H1 (cell line): ENCODE measurements around the gene ERVFRD-1. TPM values are rescaled to one million over a fixed set of nuclear protein-coding genes. Genes with fewer than 3 reads are reported as not detected.

ENCODE experiments used
- CTCF ChIA-PET: fragments of 300-600 bp; sonication (Branson Sonifier 250); formaldehyde crosslinking; loops from one replicate; lab custom pipeline; 2021; ENCODE audit not compliant: partially characterized antibody; lab: Charles Lee
- POLR2A ChIA-PET: fragments of 300-600 bp; sonication (Branson Sonifier 250); formaldehyde crosslinking; loops from one replicate; lab custom pipeline; 2021; ENCODE audit warnings: inconsistent platforms; ENCODE audit not compliant: partially characterized antibody; lab: Charles Lee
- DNase-seq, 2 experiments: peaks; one replicate each; pipeline versions ENCODE4 v3.0.0 to v3.0.0-alpha.2; 2010 to 2022; ENCODE audit warnings: low spot score in 2 of 2, low read depth in 1 of 2, mixed read lengths in 1 of 2
- FAIRE-seq: peaks from 2 replicates; lab custom pipeline; 2011; peaks lifted over from hg19 to GRCh38; lab: Jason Lieb, UNC
- H2AFZ ChIP-seq: 2 replicates; pipeline ENCODE4 v1.8.1; 2012; ENCODE audit warnings: low read length, inconsistent platforms
- H2AK5ac ChIP-seq: 2 replicates; pipeline ENCODE4 v1.6.1; 2013; ENCODE audit warnings: low read depth, low read length
- H2BK120ac ChIP-seq: replicated peaks from 2 replicates; pipeline ENCODE3; 2013; ENCODE audit warnings: low read depth, low read length, inconsistent platforms
- H2BK12ac ChIP-seq: 2 replicates; pipeline ENCODE4 v1.6.1; 2013; ENCODE audit warnings: low read depth, low read length
- H2BK15ac ChIP-seq: 2 replicates; pipeline ENCODE4 v1.6.1; 2013; ENCODE audit warnings: low read length
- H2BK20ac ChIP-seq: 2 replicates; pipeline ENCODE4 v1.6.1; 2013; ENCODE audit warnings: low read length
- H2BK5ac ChIP-seq: 2 replicates; pipeline ENCODE4 v1.6.1; 2013; ENCODE audit warnings: low read depth, low read length
- H3K14ac ChIP-seq: 2 replicates; pipeline ENCODE4 v1.6.1; 2013; ENCODE audit warnings: inconsistent platforms; ENCODE audit not compliant: insufficient read length
- H3K18ac ChIP-seq: 2 replicates; pipeline ENCODE4 v1.6.1; 2013; ENCODE audit warnings: low read length; ENCODE audit errors: extremely low read depth
- H3K23ac ChIP-seq: 2 replicates; pipeline ENCODE4 v1.6.1; 2013; ENCODE audit warnings: inconsistent platforms; ENCODE audit not compliant: insufficient read length
- H3K23me2 ChIP-seq: 2 replicates; pipeline ENCODE4 v1.6.1; 2013; ENCODE audit warnings: low read depth, low read length
- H3K27ac ChIP-seq: 2 replicates; pipeline ENCODE4 v1.6.1; 2011; ENCODE audit warnings: low read depth, low read length, inconsistent platforms
- H3K27me3 ChIP-seq, 4 experiments: replicated peaks in 1 of 4; 1 replicate in 1 of 4; 2 replicates in 3 of 4; pipeline versions ENCODE4 v1.6.1 to v1.8.1; 2011 to 2013; ENCODE audit warnings: low read length in 3 of 4, mild to moderate bottlenecking in 3 of 4, inconsistent platforms in 2 of 4, mixed read lengths in 2 of 4, moderate library complexity in 1 of 4; ENCODE audit not compliant: control insufficient read depth in 3 of 4, insufficient read depth in 3 of 4; ENCODE audit errors: extremely low read depth in 1 of 4
- H3K36me3 ChIP-seq, 4 experiments: 2 replicates each; pipeline versions ENCODE4 v1.6.1 to v1.8.1; 2011 to 2013; ENCODE audit warnings: mild to moderate bottlenecking in 4 of 4, low read length in 3 of 4, moderate library complexity in 2 of 4, control low read depth in 1 of 4, inconsistent platforms in 1 of 4; ENCODE audit not compliant: insufficient read depth in 4 of 4, control insufficient read depth in 2 of 4
- H3K4ac ChIP-seq: replicated peaks from 2 replicates; pipeline ENCODE3; 2013; ENCODE audit warnings: low read length, low read depth, mixed read lengths, inconsistent platforms; ENCODE audit not compliant: insufficient read length
- H3K4me1 ChIP-seq, 4 experiments: replicated peaks in 1 of 4; 1 replicate in 1 of 4; 2 replicates in 3 of 4; pipeline versions ENCODE4 v1.6.1 to v1.8.1; 2011 to 2013; ENCODE audit warnings: low read length in 3 of 4, inconsistent platforms in 2 of 4, mixed read lengths in 1 of 4; ENCODE audit not compliant: insufficient read depth in 4 of 4, control insufficient read depth in 3 of 4
- H3K4me2 ChIP-seq, 2 experiments: 2 replicates each; pipeline versions ENCODE4 v1.6.1 to v1.8.1; 2011 to 2013; ENCODE audit warnings: low read depth in 2 of 2, low read length in 2 of 2, control low read depth in 1 of 2, inconsistent platforms in 1 of 2, mild to moderate bottlenecking in 1 of 2; ENCODE audit not compliant: insufficient read depth in 1 of 2
- H3K4me3 ChIP-seq, 4 experiments: fragments of 200-600, 300-600 bp in 1 of 4; sonication (generic), shearing (Covaris generic), sonication (Bioruptor Twin) in 1 of 4; 2 replicates each; pipeline versions ENCODE4 v1.5.1 to v1.8.1; 2011 to 2016; ENCODE audit warnings: low read length in 4 of 4, low read depth in 3 of 4, control low read depth in 2 of 4, inconsistent platforms in 2 of 4, mild to moderate bottlenecking in 2 of 4, mixed read lengths in 1 of 4, moderate library complexity in 1 of 4; ENCODE audit not compliant: insufficient read depth in 2 of 4; ENCODE audit errors: extremely low read depth in 1 of 4
- H3K56ac ChIP-seq: replicated peaks from 2 replicates; pipeline ENCODE3; 2013; ENCODE audit warnings: low read depth, mild to moderate bottlenecking, mixed read lengths, low read length, inconsistent platforms; ENCODE audit not compliant: insufficient read length
- H3K79me1 ChIP-seq: 2 replicates; pipeline ENCODE4 v1.6.1; 2013; ENCODE audit warnings: low read depth, low read length, control low read depth
- H3K79me2 ChIP-seq, 2 experiments: 2 replicates each; pipeline versions ENCODE4 v1.6.1 to v1.8.1; 2012 to 2013; ENCODE audit warnings: low read length in 2 of 2, mild to moderate bottlenecking in 2 of 2, inconsistent platforms in 1 of 2; ENCODE audit not compliant: insufficient read depth in 2 of 2, control insufficient read depth in 1 of 2
- H3K9ac ChIP-seq, 4 experiments: replicated peaks in 1 of 4; 1 replicate in 1 of 4; 2 replicates in 3 of 4; pipeline versions ENCODE4 v1.6.1 to v1.8.1; 2011 to 2013; ENCODE audit warnings: low read depth in 3 of 4, low read length in 3 of 4, control low read depth in 2 of 4, mild to moderate bottlenecking in 2 of 4, moderate library complexity in 2 of 4, inconsistent platforms in 1 of 4; ENCODE audit errors: extremely low read depth in 1 of 4
- H3K9me3 ChIP-seq, 2 experiments: 2 replicates each; pipeline versions ENCODE4 v1.6.1 to v1.8.1; 2012 to 2013; ENCODE audit warnings: mild to moderate bottlenecking in 2 of 2, moderate library complexity in 2 of 2, control low read depth in 1 of 2, inconsistent platforms in 1 of 2, low read depth in 1 of 2, low read length in 1 of 2, mixed read lengths in 1 of 2; ENCODE audit not compliant: insufficient read depth in 2 of 2
- H4K20me1 ChIP-seq, 2 experiments: replicated peaks in 1 of 2; 2 replicates each; pipeline versions ENCODE3 to v1.8.1; 2011 to 2013; ENCODE audit warnings: inconsistent platforms in 2 of 2, low read length in 2 of 2, mild to moderate bottlenecking in 1 of 2; ENCODE audit not compliant: insufficient read depth in 2 of 2, control insufficient read depth in 1 of 2
- H4K5ac ChIP-seq: 2 replicates; pipeline ENCODE4 v1.6.1; 2013; ENCODE audit warnings: low read length, low read depth, mixed read lengths, inconsistent platforms; ENCODE audit not compliant: insufficient read length
- H4K8ac ChIP-seq: 2 replicates; pipeline ENCODE4 v1.8.0; 2013; ENCODE audit warnings: mild to moderate bottlenecking, moderate library complexity, low read length, inconsistent platforms; ENCODE audit not compliant: insufficient read depth; ENCODE audit errors: extremely low read depth
- H4K91ac ChIP-seq: replicated peaks from 2 replicates; pipeline ENCODE3; 2013; ENCODE audit warnings: low read length, mixed read lengths, inconsistent platforms; ENCODE audit not compliant: insufficient read length
- BACH1 ChIP-seq: IDR thresholded peaks from 2 replicates; pipeline ENCODE4 v1.6.1; 2012; ENCODE audit warnings: low read length, improper control_type of control experiment
- CHD2 ChIP-seq: IDR thresholded peaks from 2 replicates; pipeline ENCODE4 v1.6.1; 2012; ENCODE audit warnings: low read length, improper control_type of control experiment
- CREB1 ChIP-seq: IDR thresholded peaks from 2 replicates; pipeline ENCODE4 v1.6.1; 2012; ENCODE audit warnings: inconsistent platforms
- JUND ChIP-seq: IDR thresholded peaks from 2 replicates; pipeline ENCODE4 v1.6.1; 2011; ENCODE audit warnings: mild to moderate bottlenecking, improper control_type of control experiment, low read length
- MAX ChIP-seq: IDR thresholded peaks from 2 replicates; pipeline ENCODE4 v1.6.1; 2012; ENCODE audit warnings: inconsistent platforms
- NANOG ChIP-seq: IDR thresholded peaks from 2 replicates; pipeline ENCODE4 v1.6.1; 2011; ENCODE audit warnings: low read length, low read depth, mild to moderate bottlenecking, inconsistent platforms; ENCODE audit not compliant: insufficient read depth, poor library complexity, severe bottlenecking
- RNF2 ChIP-seq: fragments of 200-900, 300-1000 bp; sonication (generic); IDR thresholded peaks from 2 replicates; pipeline ENCODE4 v1.7.1; 2016; ENCODE audit warnings: borderline replicate concordance, low read depth, mild to moderate bottlenecking, antibody characterized with exemption, low read length; ENCODE audit not compliant: poor library complexity, severe bottlenecking; ENCODE audit errors: missing control alignments
- RXRA ChIP-seq: IDR thresholded peaks from 2 replicates; pipeline ENCODE4 v1.6.1; 2011; ENCODE audit warnings: low read depth, mild to moderate bottlenecking, low read length, moderate library complexity; ENCODE audit not compliant: insufficient read depth
- SAP30 ChIP-seq: fragments of 300-600 bp; sonication (generic); IDR thresholded peaks from 2 replicates; pipeline ENCODE4 v1.7.1; 2012; ENCODE audit warnings: low read length, moderate library complexity, mild to moderate bottlenecking, inconsistent platforms; ENCODE audit not compliant: insufficient read depth, insufficient replicate concordance
- SIX5 ChIP-seq: IDR thresholded peaks from 2 replicates; pipeline ENCODE4 v1.6.1; 2011; ENCODE audit warnings: mild to moderate bottlenecking, low read depth, low read length
- SP4 ChIP-seq: IDR thresholded peaks from 2 replicates; pipeline ENCODE4 v1.6.1; 2012; ENCODE audit warnings: low read length, inconsistent platforms
- SUZ12 ChIP-seq: fragments of 200-600 bp; sonication (generic); IDR thresholded peaks from 2 replicates; pipeline ENCODE4 v1.6.1; 2012; ENCODE audit warnings: mild to moderate bottlenecking, inconsistent platforms, low read length, moderate library complexity, mixed read lengths
- TAF1 ChIP-seq: IDR thresholded peaks from 2 replicates; pipeline ENCODE4 v1.6.1; 2011; ENCODE audit warnings: mild to moderate bottlenecking, low read depth, low read length
- YY1 ChIP-seq: IDR thresholded peaks from 2 replicates; pipeline ENCODE4 v1.6.1; 2011; ENCODE audit warnings: low read depth, mild to moderate bottlenecking, low read length
- WGBS, 2 experiments: shearing (Covaris generic) in 1 of 2; methylation state at CpG; one replicate each; pipeline versions ENCODE4 v1.1.6 to v1.1.7; 2013 to 2015; ENCODE audit warnings: low lambda C conversion rate in 2 of 2, mixed read lengths in 2 of 2, inconsistent platforms in 1 of 2, low coverage in 1 of 2, missing lambda C conversion rate in 1 of 2; ENCODE audit not compliant: insufficient replicate concordance in 2 of 2, insufficient coverage in 1 of 2, insufficient read length in 1 of 2; ENCODE audit errors: extremely low coverage in 1 of 2, missing lambda C conversion rate in 1 of 2; 5-methylcytosine and 5-hydroxymethylcytosine counted together
- polyA plus RNA-seq, 7 experiments: library from polyadenylated mRNA; depleted of rRNA in 3 of 7; stranded (reverse) in 5 of 7; unstranded in 2 of 7; fragments of >200 nt in 5 of 7; fragments of 200-250 nt in 2 of 7; gene quantifications; 1 replicate in 5 of 7; 2 replicates in 1 of 7; 4 replicates in 1 of 7; pipeline versions ENCODE4 v1.2.1 to v1.2.3, GENCODE V29; 2011 to 2013; ENCODE audit warnings: missing spikeins in 2 of 7, mixed read lengths in 2 of 7
- total RNA-seq: library from RNA; stranded (reverse); fragmentation: NEBNext Ultra II Directional; extraction: Animal tissue kit (Norgen Biotek cat#: 25700); gene quantifications from 2 replicates; pipeline ENCODE4 v1.2.1, GENCODE V29; 2021

The ERVFRD-1 gene
- total and polyA plus RNA-seq, 2 of the 8 experiments (the other 6 are each of a cell fraction or from before 2014, with no cell fraction given), result not detected

DNA sequence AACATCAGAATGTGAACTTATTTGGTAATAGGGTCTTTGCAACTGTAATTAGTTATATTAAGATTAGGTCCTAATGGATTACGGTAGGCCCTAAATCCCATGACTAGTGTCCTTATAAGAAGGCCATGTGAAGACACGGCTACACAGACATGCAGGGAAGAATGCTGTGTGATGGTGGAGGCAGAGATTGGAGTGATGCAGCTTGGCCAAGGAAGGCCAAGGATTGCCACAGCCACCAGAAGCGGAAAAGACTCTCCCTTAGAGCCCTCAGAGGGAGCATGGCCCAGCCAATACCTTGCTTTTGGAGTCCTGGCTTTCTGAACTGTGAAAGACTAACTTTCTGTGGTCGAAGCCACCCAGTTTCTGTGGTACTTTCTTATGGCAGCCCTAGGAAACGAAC is 27.6 kb downstream of the ERVFRD-1 start:
- Histone ChIP-seq H3K18ac (no peak overlapping the region), H2BK20ac (no peak overlapping the region), H3K27me3 (no peaks in the 10 kb centered on the region), H3K4me2 (no peak overlapping the region), H2AFZ (no peak overlapping the region), H3K56ac (no peak overlapping the region), H3K27ac (no peak overlapping the region), H3K4me3 (no peak overlapping the region), H3K79me1 (no peaks in the 10 kb centered on the region), H4K8ac (no peak overlapping the region), H4K5ac (no peak overlapping the region), H3K23ac (no peak overlapping the region), H4K91ac (no peak overlapping the region), H3K4ac (no peak overlapping the region), H3K79me2 (no peaks in the 10 kb centered on the region), H2BK12ac (no peak overlapping the region), H2BK120ac (no peak overlapping the region), H4K20me1 (no peaks in the 10 kb centered on the region), H3K23me2 (no peaks in the 10 kb centered on the region), H2AK5ac (no peak overlapping the region), H2BK5ac (no peak overlapping the region), H2BK15ac (no peak overlapping the region), H3K14ac (no peak overlapping the region), H3K4me1 (no peaks in the 10 kb centered on the region), H3K9me3 (no peaks in the 10 kb centered on the region), H3K9ac (no peak overlapping the region), H3K36me3 (no peaks in the 10 kb centered on the region)
- WGBS, 2 experiments, result 87% methylated on average over 5 of the region's 5 CpGs; no CpG with 5 or more reads in 1 of the 2 experiments
- FAIRE-seq (no peak), DNase-seq (no peak)
- ChIA-PET CTCF (interaction anchor here (1.7 kb wide), 1 partner anchor 130 kb away, joined by 5 read pairs; no protein-coding TSS in a partner anchor), POLR2A (no interaction called here)
- TF ChIP-seq NANOG (no peak), RNF2 (no peak), JUND (no peak), SP4 (no peak), RXRA (no peak), SUZ12 (no peak), SAP30 (no peak), YY1 (no peak), MAX (no peak), SIX5 (no peak), BACH1 (no peak), CHD2 (no peak), CREB1 (no peak), TAF1 (no peak)
